Progenitor cell of endocrine pancreas (in vitro differentiated cells): ENCODE measurements around the gene BLOC1S2. TPM values are rescaled to one million over a fixed set of nuclear protein-coding genes. Genes with fewer than 3 reads are reported as not detected.

Source experiments
- DNase-seq: peaks from one replicate; pipeline ENCODE4 v3.0.0; 2021; ENCODE audit warnings: low spot score; ENCODE audit not compliant: unreplicated experiment
- H3K27ac Mint-ChIP-seq: 2 replicates; pipeline ENCODE4 v1.8.0; 2021; ENCODE audit warnings: mild to moderate bottlenecking, moderate library complexity, mixed read lengths
- H3K27me3 Mint-ChIP-seq: 2 replicates; pipeline ENCODE4 v1.8.0; 2021; ENCODE audit warnings: mixed read lengths
- H3K36me3 Mint-ChIP-seq: 2 replicates; pipeline ENCODE4 v1.8.0; 2022; ENCODE audit warnings: mixed read lengths; ENCODE audit not compliant: insufficient read depth
- H3K4me1 Mint-ChIP-seq: 2 replicates; pipeline ENCODE4 v1.8.0; 2021; ENCODE audit warnings: low read depth, mixed read lengths
- H3K4me3 Mint-ChIP-seq: 2 replicates; pipeline ENCODE4 v1.8.0; 2021; ENCODE audit warnings: low read depth, mild to moderate bottlenecking, moderate library complexity, mixed read lengths
- H3K9me3 Mint-ChIP-seq: 2 replicates; pipeline ENCODE4 v1.8.0; 2021; ENCODE audit warnings: low read depth, mixed read lengths
- total RNA-seq: library from RNA; stranded (reverse); gene quantifications from 2 replicates; pipeline ENCODE4 v1.2.1, GENCODE V29; 2021
- TF ChIP-seq, protein P1 (sequence below): fragments of 200-600 bp; sonication (generic); IDR thresholded peaks from one replicate; pipeline ENCODE4 v1.5.0; 2021; ENCODE audit warnings: antibody characterized with exemption, mild to moderate bottlenecking; ENCODE audit not compliant: unreplicated experiment

BLOC1S2 gene
- total RNA-seq, 1 donor from 2014 or later = 28.7 TPM

DNA sequence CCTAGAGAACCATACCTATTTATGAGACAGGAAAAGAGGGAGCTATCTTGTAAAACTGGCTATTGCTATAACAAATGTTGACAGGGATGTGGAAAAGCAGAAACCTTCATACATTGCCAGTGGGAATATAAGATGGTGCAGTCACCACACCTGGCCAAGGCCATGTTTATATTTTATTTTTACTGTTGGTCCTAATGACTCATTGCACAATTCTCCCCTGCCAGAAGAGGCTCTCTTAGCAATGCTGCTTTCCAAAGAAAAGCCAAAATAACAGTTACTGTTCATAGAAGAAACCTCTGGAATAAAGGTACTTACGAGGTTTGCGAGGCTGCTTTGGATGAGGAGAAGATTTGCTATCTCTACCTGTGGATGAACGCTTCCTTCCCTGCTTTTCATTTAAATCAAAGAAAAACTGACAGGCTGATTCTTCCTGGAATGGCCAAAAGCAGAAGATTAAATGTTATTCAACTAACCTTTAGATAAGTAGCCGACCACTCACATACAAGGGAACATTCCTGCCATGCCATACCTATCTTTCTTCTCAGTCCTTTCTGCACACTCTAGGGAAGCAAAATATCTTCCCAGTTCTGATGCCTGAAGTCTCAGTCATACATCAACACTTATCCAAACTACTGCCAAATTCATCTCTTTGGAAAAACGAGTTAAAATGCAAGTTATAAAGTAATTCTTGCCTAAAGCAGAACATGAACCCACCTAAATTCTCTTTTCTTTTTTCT lies 40.8 kb downstream of the BLOC1S2 start:
- Mint-ChIP-seq H3K27me3 (no peaks in the 10 kb centered on the region), H3K4me1 (no peaks in the 10 kb centered on the region), H3K27ac (peak overlapping the region; percentile 71), H3K9me3 (no peaks in the 10 kb centered on the region), H3K36me3 (peaks cover 17% of the 10 kb centered on the region), H3K4me3 (no peak overlapping the region)
- DNase-seq = no peak
- TF ChIP-seq, protein P1, sequence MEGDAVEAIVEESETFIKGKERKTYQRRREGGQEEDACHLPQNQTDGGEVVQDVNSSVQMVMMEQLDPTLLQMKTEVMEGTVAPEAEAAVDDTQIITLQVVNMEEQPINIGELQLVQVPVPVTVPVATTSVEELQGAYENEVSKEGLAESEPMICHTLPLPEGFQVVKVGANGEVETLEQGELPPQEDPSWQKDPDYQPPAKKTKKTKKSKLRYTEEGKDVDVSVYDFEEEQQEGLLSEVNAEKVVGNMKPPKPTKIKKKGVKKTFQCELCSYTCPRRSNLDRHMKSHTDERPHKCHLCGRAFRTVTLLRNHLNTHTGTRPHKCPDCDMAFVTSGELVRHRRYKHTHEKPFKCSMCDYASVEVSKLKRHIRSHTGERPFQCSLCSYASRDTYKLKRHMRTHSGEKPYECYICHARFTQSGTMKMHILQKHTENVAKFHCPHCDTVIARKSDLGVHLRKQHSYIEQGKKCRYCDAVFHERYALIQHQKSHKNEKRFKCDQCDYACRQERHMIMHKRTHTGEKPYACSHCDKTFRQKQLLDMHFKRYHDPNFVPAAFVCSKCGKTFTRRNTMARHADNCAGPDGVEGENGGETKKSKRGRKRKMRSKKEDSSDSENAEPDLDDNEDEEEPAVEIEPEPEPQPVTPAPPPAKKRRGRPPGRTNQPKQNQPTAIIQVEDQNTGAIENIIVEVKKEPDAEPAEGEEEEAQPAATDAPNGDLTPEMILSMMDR = no peak

DNA sequence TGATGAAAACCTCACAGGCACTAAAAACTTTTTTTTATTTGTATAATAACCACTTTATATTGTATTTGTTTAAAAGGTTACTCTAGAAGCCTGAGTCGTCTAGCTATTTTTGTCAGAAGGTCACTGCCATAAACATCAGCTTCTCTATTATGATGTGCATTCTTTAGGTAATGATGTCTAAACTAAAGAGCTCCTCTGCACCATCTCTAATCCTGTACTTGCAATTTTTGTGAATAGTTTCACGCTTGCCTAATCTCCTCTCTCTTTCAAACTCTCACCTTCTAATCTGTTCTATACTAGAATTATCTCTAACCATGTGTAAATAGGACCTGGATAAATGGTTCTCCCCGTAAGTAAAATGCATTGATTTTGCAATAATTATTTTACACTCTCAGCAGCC lies 46.6 kb downstream of the BLOC1S2 start:
- Mint-ChIP-seq H3K27me3 (no peaks in the 10 kb centered on the region), H3K4me3 (no peak overlapping the region), H3K4me1 (peaks cover 5% of the 10 kb centered on the region), H3K9me3 (no peaks in the 10 kb centered on the region), H3K27ac (peak overlapping the region; percentile 15), H3K36me3 (peaks cover 10% of the 10 kb centered on the region)
- DNase-seq = no peak
- TF ChIP-seq, protein P1 = no peak

DNA sequence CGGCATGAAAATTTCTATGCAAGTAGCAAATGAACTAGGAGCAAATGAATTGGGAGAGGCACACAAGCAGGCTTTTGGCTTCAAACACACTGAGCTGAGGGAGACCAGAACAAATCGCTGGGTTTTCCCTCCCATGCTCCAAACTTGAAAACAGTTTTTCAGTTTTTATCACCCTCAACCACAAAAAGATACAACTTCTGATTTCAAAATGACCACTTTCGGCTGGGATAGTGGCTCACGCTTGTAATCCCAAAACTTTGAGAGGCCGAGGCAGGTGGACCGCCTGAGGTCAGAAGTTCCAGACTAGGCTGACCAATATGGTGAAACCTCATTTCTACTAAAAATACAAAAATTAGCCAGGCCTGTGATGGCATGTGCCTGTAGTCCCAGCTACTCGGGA lies 48.1 kb downstream of the BLOC1S2 start:
- H3K9me3 Mint-ChIP-seq = no peaks in the 10 kb centered on the region
- H3K27me3 Mint-ChIP-seq = no peaks in the 10 kb centered on the region
- peaks cover 12% of the 10 kb centered on the region for H3K36me3 Mint-ChIP-seq
- no peak overlapping the region for H3K4me3 Mint-ChIP-seq
- peaks cover 5% of the 10 kb centered on the region for H3K4me1 Mint-ChIP-seq
- DNase-seq = no peak
- H3K27ac Mint-ChIP-seq = no peak overlapping the region
- TF ChIP-seq, protein P1 = no peak

DNA sequence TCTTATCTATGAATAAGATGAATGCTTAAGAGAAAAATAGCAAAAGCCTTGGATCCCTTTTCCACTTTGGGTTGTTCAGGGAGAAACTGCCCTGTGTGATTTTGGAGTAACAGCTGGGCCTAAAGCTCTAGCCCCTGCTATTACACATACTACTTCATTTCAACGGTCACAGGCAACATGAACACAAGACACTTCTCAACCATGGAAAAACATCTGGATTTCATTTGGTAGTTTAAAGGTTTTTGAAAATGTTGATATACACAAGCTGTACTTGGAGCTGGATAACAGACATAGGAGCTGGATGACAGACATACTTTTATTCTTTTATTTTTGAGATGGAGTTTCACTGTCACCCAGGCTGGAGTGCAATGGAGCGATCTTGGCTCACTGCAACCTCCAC lies 54.4 kb downstream of the BLOC1S2 start:
- Mint-ChIP-seq H3K4me3 (no peak overlapping the region), H3K27ac (no peak overlapping the region), H3K9me3 (no peaks in the 10 kb centered on the region), H3K27me3 (no peaks in the 10 kb centered on the region), H3K36me3 (peaks cover 8% of the 10 kb centered on the region), H3K4me1 (peaks cover 9% of the 10 kb centered on the region)
- no peak for DNase-seq
- TF ChIP-seq, protein P1 = no peak

DNA sequence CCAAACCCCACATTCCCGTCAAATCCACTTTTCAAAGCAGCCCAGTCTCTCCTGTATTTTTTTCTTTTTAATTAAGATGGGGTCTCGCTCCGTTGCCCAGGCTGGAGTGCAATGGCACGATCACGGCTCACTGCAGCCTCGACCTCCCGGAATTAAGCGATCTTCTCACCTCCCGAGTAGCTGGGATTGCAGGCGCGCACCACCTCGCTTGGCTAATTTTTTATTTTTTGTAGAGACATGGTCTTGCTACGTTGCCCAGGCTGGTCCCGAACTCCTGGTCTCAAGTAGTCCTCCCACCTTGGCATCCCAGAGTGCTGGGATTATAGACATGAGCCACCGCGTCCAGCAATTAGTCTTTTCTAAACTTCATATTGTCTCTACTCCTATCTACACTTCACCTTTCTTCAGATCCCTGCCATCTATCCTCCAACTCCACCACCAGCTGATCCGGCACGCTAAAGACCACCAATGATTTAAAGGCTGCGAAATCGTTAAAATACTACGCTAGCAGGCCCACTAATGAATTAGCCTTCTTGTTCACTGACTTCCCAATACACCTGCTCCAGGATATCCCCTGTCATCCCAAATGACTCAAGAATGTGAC lies 56.6 kb downstream of the BLOC1S2 start:
- Mint-ChIP-seq H3K27me3 (no peaks in the 10 kb centered on the region), H3K4me3 (peak overlapping the region; percentile 87), H3K36me3 (peaks cover 8% of the 10 kb centered on the region), H3K27ac (peak overlapping the region; percentile 97), H3K4me1 (peaks cover 9% of the 10 kb centered on the region), H3K9me3 (no peaks in the 10 kb centered on the region)
- no peak for DNase-seq
- TF ChIP-seq, protein P1 = no peak
